HEK293 (cell line): ENCODE data around the gene SYDE1.

Source experiments
- CTCF ChIP-seq: fragments of 450-650 bp; formaldehyde crosslinking; IDR thresholded peaks from 2 replicates; pipeline ENCODE4 v1.5.1; 2016; ENCODE audit warnings: missing biosample characterization, missing genetic modification characterization
- PBX3 ChIP-seq: sonication (generic); formaldehyde crosslinking; IDR thresholded peaks from 2 replicates; pipeline ENCODE4 v1.8.1; 2022; ENCODE audit warnings: mild to moderate bottlenecking, moderate library complexity, missing genetic modification reagents
- REST ChIP-seq: fragments of 450-650 bp; formaldehyde crosslinking; IDR thresholded peaks from 2 replicates; pipeline ENCODE4 v1.5.1; 2016; ENCODE audit warnings: missing biosample characterization, missing genetic modification characterization
- YY1 ChIP-seq: fragments of 450-650 bp; formaldehyde crosslinking; IDR thresholded peaks from 2 replicates; pipeline ENCODE4 v1.5.1; 2018; ENCODE audit warnings: missing biosample characterization, missing genetic modification characterization
- ZNF202 ChIP-seq: fragments of 450-650 bp; formaldehyde crosslinking; IDR thresholded peaks from 2 replicates; pipeline ENCODE4 v1.5.1; 2016; ENCODE audit warnings: missing biosample characterization, missing genetic modification characterization, borderline replicate concordance
- ZNF274 ChIP-seq, 2 experiments: fragments of 200-500 bp in 1 of 2; fragments of 450-650 bp in 1 of 2; sonication (Bioruptor generic) in 1 of 2; formaldehyde crosslinking in 1 of 2; IDR thresholded peaks; 2 replicates each; pipeline versions ENCODE4 v1.5.1 to v1.6.1; 2014 to 2016; ENCODE audit warnings: borderline replicate concordance in 1 of 2, inconsistent platforms in 1 of 2, low read length in 1 of 2, missing biosample characterization in 1 of 2, missing genetic modification characterization in 1 of 2
- ZNF692 ChIP-seq: fragments of 450-650 bp; formaldehyde crosslinking; IDR thresholded peaks from 2 replicates; pipeline ENCODE4 v1.5.1; 2016; ENCODE audit warnings: missing biosample characterization, missing genetic modification characterization
- ZSCAN5A ChIP-seq: fragments of 450-650 bp; formaldehyde crosslinking; IDR thresholded peaks from 2 replicates; pipeline ENCODE4 v1.5.1; 2016; ENCODE audit warnings: missing biosample characterization, missing genetic modification characterization

- TF ChIP-seq ZNF692 (tag by site-specific recombination) = no peak
- TF ChIP-seq ZNF202 = no peak
- TF ChIP-seq REST (tag by site-specific recombination) = no peak
- no peak for TF ChIP-seq CTCF
- TF ChIP-seq PBX3 (CRISPR knock-in tag) = no peak
- TF ChIP-seq ZSCAN5A (tag by site-specific recombination) = no peak
- TF ChIP-seq YY1 (tag by site-specific recombination) = no peak
- no peak for TF ChIP-seq ZNF274 (IDR thresholded peaks at IDR 0.05; ENCODE audit: low read length)
- TF ChIP-seq ZNF274 (tag by site-specific recombination; IDR thresholded peaks at IDR 0.05; ENCODE audit: borderline replicate concordance) = no peak
These were observed 11.0 kb downstream of the SYDE1 start for GRCh38 chr19:15118248-15118647.
